GM18499 (cell line): ENCODE results near the gene HNRNPUL2.

Experiments used
- ATAC-seq: cut with Tn5 transposase; IDR thresholded peaks from one replicate; pipeline ENCODE4 v1.9.1; 2021; ENCODE audit warnings: moderate number of reproducible peaks; ENCODE audit not compliant: insufficient read depth, unreplicated experiment

HNRNPUL2 gene

DNA sequence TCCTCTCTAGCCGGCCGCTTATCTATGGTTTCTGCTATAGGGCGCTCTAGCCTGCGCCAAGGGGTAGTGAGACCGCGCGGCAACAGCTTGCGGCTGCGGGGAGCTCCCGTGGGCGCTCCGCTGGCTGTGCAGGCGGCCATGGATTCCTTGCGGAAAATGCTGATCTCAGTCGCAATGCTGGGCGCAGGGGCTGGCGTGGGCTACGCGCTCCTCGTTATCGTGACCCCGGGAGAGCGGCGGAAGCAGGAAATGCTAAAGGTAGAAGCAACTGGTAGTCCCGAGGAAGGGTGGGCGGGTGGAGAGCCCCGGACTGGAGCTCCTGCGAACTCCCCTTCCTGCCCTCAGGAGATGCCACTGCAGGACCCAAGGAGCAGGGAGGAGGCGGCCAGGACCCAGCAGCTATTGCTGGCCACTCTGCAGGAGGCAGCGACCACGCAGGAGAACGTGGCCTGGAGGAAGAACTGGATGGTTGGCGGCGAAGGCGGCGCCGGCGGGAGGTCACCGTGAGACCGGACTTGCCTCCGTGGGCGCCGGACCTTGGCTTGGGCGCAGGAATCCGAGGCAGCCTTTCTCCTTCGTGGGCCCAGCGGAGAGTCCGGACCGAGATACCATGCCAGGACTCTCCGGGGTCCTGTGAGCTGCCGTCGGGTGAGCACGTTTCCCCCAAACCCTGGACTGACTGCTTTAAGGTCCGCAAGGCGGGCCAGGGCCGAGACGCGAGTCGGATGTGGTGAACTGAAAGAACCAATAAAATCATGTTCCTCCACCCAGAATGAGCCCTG is 55.5 kb downstream of the HNRNPUL2 start, which contains the start of the genes LBHD1 and UQCC3:
Gene LBHD1 (minus strand): TSS at position 660 of the 782 bp plus-strand sequence. CDS start 2,236 bp downstream, outside the sequence.
Gene UQCC3 (plus strand): TSS at position 66 of the 782 bp plus-strand sequence. CDS start 73 bp downstream, at position 139.
- no peak for ATAC-seq

DNA sequence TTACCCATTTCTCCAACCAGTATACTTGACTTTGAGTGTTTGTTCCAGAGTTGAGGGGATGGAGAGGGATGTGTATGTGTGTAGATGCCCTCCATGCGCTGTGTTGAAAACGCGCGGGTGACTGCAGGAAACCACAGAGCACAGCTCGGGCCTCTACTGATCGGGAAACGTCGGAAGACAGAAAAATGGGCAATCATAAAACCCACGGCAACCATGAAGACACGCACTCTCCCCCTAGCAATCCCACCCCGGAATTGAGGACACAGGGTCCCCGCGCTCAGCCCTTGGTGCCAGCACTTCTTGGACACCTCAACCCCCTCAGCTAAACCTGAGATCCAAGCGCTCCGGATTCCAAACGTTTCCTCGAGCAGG is 56.0 kb downstream of the HNRNPUL2 start:
- no peak for ATAC-seq

DNA sequence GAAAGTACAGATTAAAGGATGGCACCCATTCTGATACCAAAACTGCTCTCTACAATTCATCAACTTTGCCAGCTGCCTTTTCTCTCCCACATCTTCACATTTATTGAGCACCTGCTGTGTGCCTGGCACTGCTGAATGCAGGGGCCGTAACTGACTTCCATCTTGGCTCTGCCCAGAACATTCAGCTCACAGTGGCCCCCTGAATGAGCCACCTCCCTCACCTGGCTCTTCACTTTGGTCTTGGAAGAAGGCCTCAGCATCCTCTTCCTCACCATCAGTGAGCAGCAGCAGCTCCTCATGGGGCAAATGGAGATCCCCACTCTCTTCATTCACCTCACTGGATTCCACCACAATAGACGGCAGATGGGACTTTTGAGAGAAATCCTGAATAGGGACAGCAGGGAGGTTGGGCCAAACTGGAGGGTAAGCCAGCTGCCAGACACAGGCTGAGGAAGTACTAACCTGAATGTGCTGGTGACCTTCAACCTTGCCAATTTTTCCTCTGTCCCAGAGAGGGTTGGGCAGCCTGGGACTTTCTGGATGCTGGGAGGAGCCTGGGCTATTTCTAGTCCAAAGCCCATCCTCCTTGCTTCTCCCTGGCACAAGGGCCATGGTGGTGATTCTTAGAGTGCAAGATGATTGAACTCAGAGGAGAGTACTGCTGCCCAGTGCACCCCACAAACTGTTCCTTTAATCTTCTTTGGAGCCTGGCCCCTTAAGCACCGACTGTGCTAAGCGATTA is 57.7 kb downstream of the HNRNPUL2 start:
- no peak for ATAC-seq

DNA sequence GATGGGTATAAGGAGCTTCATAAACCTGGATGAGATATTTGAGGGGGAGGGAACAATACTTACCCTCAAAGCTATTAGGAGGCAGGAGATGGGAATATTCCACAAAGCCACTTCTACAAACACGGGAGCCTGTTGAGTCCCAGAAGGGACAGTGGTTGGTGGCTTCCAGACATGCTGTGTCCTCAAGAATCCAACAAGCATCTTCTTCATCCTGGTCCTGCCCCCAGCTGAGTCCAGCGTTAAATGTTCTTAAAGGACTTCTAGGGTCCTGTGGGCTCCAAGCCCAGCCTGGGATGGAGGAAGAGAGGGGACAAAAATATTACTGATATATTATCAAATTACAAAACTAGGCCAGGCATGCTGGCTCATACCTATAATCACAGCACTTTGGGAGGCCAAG is 59.8 kb downstream of the HNRNPUL2 start:
- no peak for ATAC-seq

DNA sequence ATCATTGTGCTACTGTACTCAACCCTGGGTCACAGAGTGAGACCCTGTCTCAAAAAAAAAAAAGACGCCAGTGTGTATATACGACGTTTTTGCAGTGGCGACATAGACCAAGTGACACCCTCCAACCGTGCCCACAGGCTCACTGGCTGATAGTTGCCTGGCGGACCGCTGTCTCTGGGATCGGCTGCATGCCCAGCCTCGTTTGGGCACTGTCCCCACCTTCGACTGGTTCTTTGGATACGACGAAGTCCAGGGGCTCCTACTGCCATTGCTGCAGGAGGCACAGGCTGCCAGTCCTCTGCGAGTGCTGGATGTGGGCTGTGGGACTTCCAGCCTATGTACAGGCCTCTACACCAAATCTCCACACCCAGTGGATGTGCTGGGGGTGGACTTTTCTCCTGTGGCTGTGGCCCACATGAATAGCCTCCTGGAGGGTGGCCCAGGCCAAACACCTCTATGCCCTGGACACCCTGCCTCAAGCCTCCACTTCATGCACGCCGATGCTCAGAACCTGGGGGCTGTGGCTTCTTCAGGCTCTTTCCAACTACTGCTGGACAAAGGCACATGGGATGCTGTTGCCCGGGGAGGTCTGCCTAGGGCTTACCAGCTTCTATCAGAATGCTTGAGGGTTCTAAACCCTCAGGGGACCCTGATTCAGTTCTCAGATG is 60.9 kb downstream of the HNRNPUL2 start:
- no peak for ATAC-seq

DNA sequence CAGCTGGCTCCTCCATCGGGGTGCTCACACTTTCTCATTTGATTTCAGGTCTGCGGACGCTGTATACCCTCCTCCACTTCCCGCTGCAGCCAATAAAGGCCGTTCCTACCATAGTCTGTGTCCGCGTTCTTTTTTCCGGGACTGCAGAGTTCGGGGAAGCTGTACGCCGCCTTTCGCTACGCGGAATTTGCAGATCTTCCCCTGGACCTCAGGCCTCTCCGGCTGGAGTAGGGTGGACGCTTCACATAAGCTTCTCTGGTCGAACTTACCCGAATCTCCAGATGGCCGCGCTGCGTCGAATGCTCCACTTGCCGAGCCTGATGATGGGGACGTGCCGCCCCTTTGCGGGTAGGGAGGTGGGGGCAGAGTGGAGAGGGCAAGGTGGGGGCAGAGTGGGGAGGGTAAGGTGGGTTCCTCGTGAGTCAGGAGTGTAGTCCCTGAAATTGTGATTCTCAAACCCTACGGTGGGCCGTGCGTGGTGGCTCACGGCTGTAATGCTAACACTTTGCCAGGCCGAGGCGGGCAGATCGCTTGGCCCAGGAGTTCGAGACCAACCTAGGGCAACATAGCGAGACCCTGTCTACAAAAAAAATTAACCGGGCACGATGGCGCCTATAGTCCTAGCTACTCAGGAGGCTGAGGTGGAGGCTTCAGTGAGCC is 61.5 kb downstream of the HNRNPUL2 start:
- ATAC-seq = no peak

DNA sequence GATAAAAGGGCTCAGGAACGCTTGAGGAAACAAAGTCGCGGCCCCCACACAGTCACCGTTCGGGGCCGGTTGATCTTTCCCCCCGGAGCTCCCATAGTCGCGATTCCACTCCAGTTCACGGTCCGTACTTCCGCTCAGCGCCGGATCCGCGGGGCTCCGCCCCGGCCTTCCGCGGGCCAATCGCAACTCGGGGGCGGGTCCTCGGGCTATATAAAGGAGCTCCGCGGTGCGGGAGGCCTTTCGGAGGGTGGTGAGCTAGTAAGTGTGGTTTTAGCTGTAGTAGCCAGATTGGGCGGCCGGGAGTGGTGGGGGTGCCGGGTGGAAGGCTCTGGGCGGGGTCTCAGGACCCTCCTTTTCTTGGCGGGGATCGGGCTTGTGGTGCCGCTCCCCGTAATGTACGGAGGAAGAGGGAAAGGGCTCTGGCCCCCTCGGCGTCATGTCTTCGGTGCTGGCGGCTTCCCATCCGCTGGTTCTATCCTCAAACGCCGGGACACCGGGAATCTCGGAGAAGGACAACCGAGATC is 62.1 kb downstream of the HNRNPUL2 start, which contains the start of the genes C11orf98 and CSKMT:
Gene C11orf98 (minus strand): TSS at position 136 of the 524 bp plus-strand sequence. CDS start 41 bp downstream, at position 95.
Gene CSKMT (plus strand): TSS at position 238 of the 524 bp plus-strand sequence. CDS start 568 bp downstream, outside the sequence.
- no peak for ATAC-seq

DNA sequence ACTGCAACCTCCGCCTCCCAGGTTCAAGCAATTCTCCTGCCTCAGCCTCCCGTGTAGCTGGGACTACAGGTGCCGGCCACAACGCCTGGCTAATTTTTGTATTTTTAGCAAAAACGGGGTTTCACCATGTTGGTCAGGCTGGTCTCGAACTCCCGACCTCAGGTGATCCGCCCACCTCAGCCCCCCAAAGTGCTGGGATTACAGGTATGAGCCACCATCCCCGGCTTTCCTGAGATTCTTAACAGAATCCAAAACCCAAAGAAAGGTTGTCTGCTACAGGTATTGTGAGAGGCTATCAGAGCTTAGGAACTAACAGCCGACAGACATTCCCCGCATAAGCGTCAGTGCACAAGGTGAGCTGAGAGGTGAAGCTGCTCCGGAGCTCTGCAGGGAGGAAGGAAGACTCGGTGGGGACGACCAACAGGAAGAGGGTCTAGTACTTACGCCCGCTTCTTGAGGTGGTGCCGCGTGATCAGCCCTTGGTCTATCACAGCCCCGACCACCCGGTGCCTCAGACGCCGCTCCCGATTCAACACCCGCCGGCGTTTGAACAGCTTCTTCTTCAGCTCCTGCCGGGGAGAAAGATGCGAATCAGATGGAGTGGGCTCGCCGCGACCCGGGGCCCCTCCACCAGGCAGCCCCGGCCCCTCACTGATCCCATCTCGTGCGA is 62.7 kb downstream of the HNRNPUL2 start:
- no peak for ATAC-seq
